PFSK-1 (cell line): ENCODE results near the gene NTM.

Source experiments
- FOXP2 ChIP-seq: optimal IDR thresholded peaks from 2 replicates; pipeline ENCODE3; 2011; ENCODE audit warnings: borderline replicate concordance, control low read depth, inconsistent platforms; ENCODE audit not compliant: insufficient read depth; ENCODE audit errors: extremely low read length, extremely low read depth
- POLR2AphosphoS5 ChIP-seq: IDR thresholded peaks from 2 replicates; pipeline ENCODE4 v1.6.1; 2012; ENCODE audit warnings: low read depth, mild to moderate bottlenecking, control low read depth, low read length, moderate library complexity
- REST ChIP-seq, 2 experiments: IDR thresholded peaks; 2 replicates each; pipeline versions ENCODE4 v1.6.1 to v1.8.0; 2011 to 2012; ENCODE audit warnings: low read depth in 2 of 2, low read length in 2 of 2, control low read depth in 1 of 2, inconsistent platforms in 1 of 2, mild to moderate bottlenecking in 1 of 2, moderate library complexity in 1 of 2; ENCODE audit not compliant: insufficient read depth in 1 of 2
- SIN3A ChIP-seq: IDR thresholded peaks from 2 replicates; pipeline ENCODE4 v1.6.1; 2012; ENCODE audit warnings: mild to moderate bottlenecking, low read length, moderate library complexity, borderline replicate concordance; ENCODE audit not compliant: insufficient read depth
- TAF1 ChIP-seq: IDR thresholded peaks from 2 replicates; pipeline ENCODE4 v1.6.1; 2012; ENCODE audit warnings: low read length, control low read depth, borderline replicate concordance; ENCODE audit not compliant: insufficient read depth

The NTM gene

GRCh38 chr11:132154781-132155180 is 784.4 kb downstream of the NTM start:
- TF ChIP-seq POLR2AphosphoS5 (no peak), FOXP2 (no peak), SIN3A (no peak), REST (IDR thresholded peaks at IDR 0.05; ENCODE audit: insufficient read depth in 1 of 2, low read depth in 2 of 2, low read length in 2 of 2) (no peak), TAF1 (no peak)

- no peak for TF ChIP-seq REST (IDR thresholded peaks at IDR 0.05; ENCODE audit: insufficient read depth in 1 of 2, low read depth in 2 of 2, low read length in 2 of 2)
- no peak for TF ChIP-seq POLR2AphosphoS5
- TF ChIP-seq FOXP2: no peak
- TF ChIP-seq SIN3A: no peak
- TF ChIP-seq TAF1: no peak
Observed at GRCh38 chr11:132158091-132158490, 787.7 kb downstream of the NTM start.

GRCh38 chr11:132158696-132159095 is 788.3 kb downstream of the NTM start:
- TF ChIP-seq FOXP2 (no peak), TAF1 (no peak), SIN3A (no peak), REST (IDR thresholded peaks at IDR 0.05; ENCODE audit: insufficient read depth in 1 of 2, low read depth in 2 of 2, low read length in 2 of 2) (no peak), POLR2AphosphoS5 (no peak)

- no peak for TF ChIP-seq FOXP2
Observed at GRCh38 chr11:132161403-132162078, 791.1 kb downstream of the NTM start.

GRCh38 chr11:132168344-132168981 is 798.0 kb downstream of the NTM start:
- TF ChIP-seq TAF1 (no peak), SIN3A (no peak), REST (IDR thresholded peaks at IDR 0.05; ENCODE audit: insufficient read depth in 1 of 2, low read depth in 2 of 2, low read length in 2 of 2) (no peak), FOXP2 (no peak), POLR2AphosphoS5 (no peak)
